Epidermal melanocyte (primary cell): ENCODE data around the gene ACKR1.

Source experiments
- DNase-seq: peaks from one replicate; pipeline ENCODE4 v3.0.0; 2011; ENCODE audit warnings: low spot score; ENCODE audit not compliant: insufficient read length

Gene ACKR1

GRCh38 chr1:159187647-159188374, 16.9 kb upstream of the ACKR1 start:
- DNase-seq: no peak

- DNase-seq: no peak
Measured at GRCh38 chr1:159188375-159188788, 16.3 kb upstream of the ACKR1 start.

- DNase-seq: no peak
Measured at GRCh38 chr1:159190441-159190840, 14.2 kb upstream of the ACKR1 start.

- no peak for DNase-seq
Measured at GRCh38 chr1:159196543-159196942, 8.1 kb upstream of the ACKR1 start.

DNA sequence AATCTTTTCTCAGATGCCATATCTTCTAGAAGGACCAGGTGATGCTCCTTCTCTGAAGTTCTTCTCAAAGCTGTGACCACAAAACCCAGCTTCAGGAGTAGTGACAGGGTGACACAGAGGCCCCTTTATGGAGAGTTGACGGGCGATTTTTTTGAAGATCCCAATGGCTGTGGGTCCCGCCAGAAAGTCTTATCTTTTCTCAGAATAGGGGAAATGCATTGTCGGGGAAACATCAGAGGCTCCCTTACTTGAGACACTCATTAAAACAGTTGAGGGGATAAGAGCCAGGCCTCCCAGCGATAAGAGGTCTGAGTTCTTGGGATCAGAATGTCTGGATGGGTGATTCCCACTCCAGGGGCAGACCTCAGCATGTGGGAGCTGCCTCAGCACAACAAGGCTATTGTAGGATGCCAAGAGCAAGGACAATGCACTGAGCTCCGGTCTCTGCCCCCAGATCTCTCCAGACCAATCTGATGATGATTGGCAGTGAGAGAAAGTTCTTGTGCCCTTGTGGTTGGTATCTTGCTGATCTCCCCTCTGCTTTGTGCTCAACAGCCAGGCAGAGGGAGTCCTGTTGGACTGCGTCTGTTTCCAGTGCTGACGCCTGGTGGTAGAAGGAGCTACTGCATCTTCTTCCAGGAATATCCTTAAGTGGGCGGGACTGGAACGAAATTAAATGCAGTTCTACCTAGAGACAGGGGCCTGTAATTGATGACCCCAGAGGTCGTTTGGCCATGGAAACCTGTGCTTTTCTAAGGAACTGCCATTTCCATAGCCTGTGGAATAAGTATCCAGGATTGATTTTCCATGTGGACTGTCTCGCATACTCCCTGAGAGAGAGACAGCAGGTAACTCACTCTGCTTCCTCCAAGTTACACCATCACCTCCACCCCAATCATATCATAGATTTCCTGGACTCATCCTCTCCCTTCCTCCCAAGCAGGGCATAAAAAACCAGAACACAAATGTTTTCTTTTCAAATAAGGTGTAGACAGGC, 6.8 kb upstream of the ACKR1 start:
- no peak for DNase-seq

DNA sequence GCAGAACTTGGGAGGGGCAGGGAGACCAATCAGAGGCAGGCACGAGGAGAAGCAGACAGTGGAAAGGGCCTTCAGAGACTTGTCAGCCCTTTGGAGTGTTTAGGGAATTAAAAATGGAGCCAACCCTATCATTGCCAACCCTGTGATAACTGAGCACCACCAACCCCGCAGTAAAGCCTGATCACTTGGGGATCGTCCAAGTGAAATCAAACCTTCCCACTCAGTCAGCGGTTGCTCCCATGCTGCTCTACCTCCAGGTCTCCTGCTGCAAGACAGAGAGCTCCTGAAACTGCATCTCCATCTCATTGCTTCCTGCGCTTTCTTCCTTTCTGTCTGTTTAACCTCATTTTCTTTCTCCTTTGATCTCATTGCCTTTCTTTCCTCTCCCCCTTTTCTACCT, 4.8 kb upstream of the ACKR1 start:
- DNase-seq: no peak

DNA sequence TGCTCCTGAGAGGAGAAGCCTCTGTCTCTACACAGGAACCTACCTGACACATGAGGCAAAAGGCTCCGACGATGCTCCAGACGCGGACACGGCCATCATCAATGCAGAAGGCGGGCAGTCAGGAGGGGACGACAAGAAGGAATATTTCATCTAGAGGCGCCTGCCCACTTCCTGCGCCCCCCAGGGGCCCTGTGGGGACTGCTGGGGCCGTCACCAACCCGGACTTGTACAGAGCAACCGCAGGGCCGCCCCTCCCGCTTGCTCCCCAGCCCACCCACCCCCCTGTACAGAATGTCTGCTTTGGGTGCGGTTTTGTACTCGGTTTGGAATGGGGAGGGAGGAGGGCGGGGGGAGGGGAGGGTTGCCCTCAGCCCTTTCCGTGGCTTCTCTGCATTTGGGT, 3.9 kb upstream of the ACKR1 start:
- DNase-seq: no peak

GRCh38 chr1:159201642-159202041, 3.0 kb upstream of the ACKR1 start:
- no peak for DNase-seq

GRCh38 chr1:159203610-159204009, 1.1 kb upstream of the ACKR1 start:
- no peak for DNase-seq

DNA sequence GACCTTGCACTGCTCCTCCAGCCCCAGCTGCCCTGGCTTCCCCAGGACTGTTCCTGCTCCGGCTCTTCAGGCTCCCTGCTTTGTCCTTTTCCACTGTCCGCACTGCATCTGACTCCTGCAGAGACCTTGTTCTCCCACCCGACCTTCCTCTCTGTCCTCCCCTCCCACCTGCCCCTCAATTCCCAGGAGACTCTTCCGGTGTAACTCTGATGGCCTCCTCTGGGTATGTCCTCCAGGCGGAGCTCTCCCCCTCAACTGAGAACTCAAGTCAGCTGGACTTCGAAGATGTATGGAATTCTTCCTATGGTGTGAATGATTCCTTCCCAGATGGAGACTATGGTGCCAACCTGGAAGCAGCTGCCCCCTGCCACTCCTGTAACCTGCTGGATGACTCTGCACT, 550 bp downstream of the ACKR1 start:
- no peak for DNase-seq

GRCh38 chr1:159206110-159206509, 1.4 kb downstream of the ACKR1 start:
- no peak for DNase-seq

- DNase-seq: no peak
Measured at GRCh38 chr1:159207080-159207479, 2.4 kb downstream of the ACKR1 start.

GRCh38 chr1:159207774-159208173, 3.1 kb downstream of the ACKR1 start:
- no peak for DNase-seq

DNA sequence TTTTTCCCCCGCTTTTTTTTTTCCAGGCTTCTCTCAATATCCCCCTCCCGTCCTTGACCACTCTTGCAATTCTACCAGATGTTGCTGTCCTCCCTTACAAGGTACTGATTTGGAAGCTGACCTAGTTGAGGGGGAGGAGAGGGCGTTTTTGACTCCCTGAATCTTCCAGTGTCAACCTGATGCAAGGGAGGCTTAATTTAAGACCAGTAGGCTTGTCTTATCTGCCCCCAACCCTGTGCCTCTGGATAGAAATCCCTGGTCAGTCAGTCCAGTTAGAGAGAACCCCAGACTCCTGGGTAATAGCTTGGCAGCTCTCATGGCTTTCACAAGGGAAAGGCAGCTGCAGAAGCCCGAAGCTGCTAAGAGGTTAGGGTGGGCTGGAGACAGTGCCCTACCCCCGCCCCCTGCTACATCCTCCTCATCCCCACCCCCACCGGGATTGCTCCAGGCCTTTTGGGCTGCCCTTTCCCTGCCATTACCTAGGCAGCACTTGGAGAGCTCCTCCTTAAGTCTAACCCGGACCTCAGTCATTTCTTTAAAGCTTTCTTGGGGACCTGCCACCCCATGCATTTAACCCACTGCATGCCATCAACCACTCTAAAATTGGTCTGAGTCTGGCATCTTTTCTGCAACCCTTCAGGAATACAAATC, 3.6 kb downstream of the ACKR1 start:
- no peak for DNase-seq

DNA sequence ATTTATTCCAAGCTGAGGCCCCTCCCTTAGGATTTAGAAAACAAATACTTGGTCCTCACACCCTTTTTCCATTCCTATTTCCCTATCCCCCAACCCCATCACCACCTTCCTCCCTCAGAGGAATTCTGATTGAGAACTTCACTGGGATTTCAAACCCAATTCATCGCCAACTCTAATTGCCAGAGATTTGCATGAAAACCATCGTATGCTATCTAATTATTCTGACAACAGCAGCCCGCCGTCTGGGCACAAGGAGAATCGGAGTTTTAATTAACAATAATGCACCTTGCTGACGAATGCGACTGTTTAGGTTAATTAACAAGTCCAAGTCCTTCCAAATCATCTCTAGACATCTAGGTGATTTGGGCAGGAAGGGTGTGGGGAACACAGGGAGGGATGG, 4.4 kb downstream of the ACKR1 start:
- no peak for DNase-seq

DNA sequence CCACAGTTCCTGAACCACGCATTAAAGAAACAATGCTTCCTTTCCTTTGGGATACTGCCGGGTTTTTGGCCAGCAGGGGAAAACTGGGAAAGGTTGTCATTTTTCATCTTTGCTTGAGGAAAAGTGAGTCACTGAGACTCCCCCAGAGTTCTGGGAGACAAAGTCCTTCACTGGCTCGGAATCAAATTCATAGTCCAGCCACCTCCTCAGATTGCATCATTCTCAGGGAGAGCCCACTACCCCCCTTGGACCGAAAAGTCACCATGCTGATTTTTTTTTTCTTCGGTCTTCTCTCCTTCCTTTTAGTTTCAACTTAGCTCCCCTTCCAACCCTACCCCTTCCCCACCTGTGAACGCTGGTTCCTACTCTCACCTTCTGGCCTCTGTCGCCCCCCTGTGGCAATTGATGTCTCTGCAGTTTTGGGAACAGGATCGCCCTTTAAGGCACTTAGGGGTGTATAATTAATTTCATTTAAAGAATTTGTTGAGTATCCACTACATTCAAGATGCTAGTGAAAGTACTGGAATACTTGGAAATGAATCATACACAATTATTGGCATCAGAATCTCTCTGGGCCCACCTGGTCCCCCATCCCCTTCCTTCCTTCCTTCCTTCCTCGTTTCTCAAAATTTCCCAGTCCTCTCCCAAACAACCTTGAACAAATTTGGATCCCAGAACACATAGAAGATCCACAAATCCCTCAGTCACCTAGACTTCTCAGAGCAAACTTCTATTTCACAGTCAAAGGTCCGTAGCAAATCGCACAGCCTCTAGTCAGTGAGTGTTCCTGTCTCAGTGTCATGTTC, 6.9 kb downstream of the ACKR1 start:
- no peak for DNase-seq

GRCh38 chr1:159212596-159212995, 7.9 kb downstream of the ACKR1 start:
- no peak for DNase-seq

DNA sequence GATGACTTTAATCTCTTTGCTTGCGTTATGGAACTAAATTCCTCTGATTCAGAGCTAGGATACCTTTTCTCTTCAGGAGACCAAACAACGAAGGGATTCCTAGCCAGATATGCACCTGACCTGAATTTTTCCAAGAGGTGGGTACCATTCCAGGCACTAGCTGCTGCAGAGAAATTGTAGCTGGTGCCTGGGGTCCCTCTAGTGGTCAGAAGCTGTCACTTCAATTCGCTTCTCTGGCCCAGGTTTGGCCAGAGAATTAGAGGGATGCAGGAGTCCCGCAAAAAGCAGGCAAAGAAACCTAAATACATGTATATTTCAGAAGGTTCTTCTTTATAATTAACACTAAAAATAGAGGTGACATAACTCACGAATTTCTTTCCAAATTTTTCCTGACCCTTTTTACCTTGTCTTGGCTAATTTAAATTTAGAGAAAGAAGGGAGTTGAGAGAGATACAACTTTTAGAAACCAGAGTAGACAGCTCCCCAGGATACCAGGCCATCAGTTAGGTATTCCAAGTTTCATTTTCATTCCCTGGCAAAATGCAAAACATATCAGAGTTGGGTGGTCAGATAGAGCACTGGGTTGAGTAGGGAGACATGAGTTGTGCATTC, 9.6 kb downstream of the ACKR1 start:
- DNase-seq: no peak

DNA sequence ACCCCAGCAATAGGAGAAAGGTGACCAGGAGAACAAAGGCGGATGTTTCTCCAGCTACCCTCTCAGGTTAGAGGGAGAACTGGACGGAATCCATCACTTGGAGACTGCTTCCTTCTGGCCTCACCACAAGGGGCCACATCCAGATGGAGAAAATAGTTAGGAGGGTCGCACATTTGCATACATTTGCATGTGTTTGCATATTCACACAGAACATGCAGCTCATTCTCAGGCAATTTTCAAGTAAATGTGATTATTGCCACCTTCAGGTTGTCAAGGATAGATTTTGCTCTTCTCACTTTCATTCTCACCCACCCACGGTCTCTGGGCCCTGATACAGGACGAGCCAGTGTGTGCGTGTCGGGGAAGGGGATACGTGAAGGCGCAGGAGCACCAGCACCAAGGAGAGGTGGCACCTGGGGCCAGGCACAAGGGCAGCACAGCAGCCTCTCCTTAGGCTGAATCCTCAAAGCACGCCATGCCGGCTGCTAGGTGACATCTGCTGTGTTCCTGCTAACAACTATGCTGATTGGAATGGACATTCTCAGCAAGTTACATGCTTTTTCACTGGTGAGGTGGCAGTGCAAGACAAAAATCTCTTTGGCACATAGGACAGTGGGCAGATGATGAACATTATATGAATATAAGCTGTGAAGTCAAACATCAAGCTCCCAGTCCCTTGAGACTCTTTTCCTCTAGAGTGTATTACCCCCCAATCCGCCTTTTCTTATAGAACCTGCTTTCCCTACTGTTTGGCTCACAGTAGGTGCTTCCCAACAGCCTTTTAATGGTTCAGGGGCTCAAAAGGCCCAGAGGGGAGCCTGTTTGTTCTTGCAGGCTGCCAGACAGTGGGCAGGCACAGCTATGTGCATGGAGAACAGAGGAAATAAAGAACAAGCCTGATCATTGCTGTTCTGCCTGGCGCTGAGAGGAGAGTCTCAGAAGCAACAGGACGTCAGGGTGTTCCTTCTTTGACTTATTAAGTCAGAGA, 14.3 kb downstream of the ACKR1 start:
- DNase-seq: no peak
